H1 (cell line): ENCODE results near the gene LRRK1. TPM values are rescaled to one million over a fixed set of nuclear protein-coding genes. Genes with fewer than 3 reads are reported as not detected.

ENCODE experiments used
- polyA plus RNA-seq, 7 experiments: library from polyadenylated mRNA; depleted of rRNA in 3 of 7; stranded (reverse) in 5 of 7; unstranded in 2 of 7; fragments of >200 nt in 5 of 7; fragments of 200-250 nt in 2 of 7; gene quantifications; 1 replicate in 5 of 7; 2 replicates in 1 of 7; 4 replicates in 1 of 7; pipeline versions ENCODE4 v1.2.1 to v1.2.3, GENCODE V29; 2011 to 2013; ENCODE audit warnings: missing spikeins in 2 of 7, mixed read lengths in 2 of 7
- total RNA-seq: library from RNA; stranded (reverse); fragmentation: NEBNext Ultra II Directional; extraction: Animal tissue kit (Norgen Biotek cat#: 25700); gene quantifications from 2 replicates; pipeline ENCODE4 v1.2.1, GENCODE V29; 2021

The LRRK1 gene
- total and polyA plus RNA-seq, 2 of the 8 experiments (the other 6 are each of a cell fraction or from before 2014, with no cell fraction given) = 1.2 to 3.6 TPM

Other genes starting within 250 kb of the LRRK1 start
- 5.5 and 5.7 TPM in 2 replicates for gene ALDH1A3, start 39.5 kb upstream of the LRRK1 start, total RNA-seq
- gene ALDH1A3, start 39.5 kb upstream of the LRRK1 start, polyA plus RNA-seq (2011; rRNA removed) = 2.2 and 2.5 TPM in 2 replicates